A673 (cell line): ENCODE measurements around the gene ATF7IP2.

Source experiments
- EZH2 ChIP-seq: fragments of 200-600 bp; sonication (generic); IDR thresholded peaks from 2 replicates; pipeline ENCODE4 v1.6.1; 2017; ENCODE audit warnings: borderline replicate concordance, low read depth, mild to moderate bottlenecking, mixed read lengths, antibody characterized with exemption, low read length; ENCODE audit not compliant: poor library complexity, severe bottlenecking
- TF ChIP-seq, protein P1 (sequence below): fragments of 300-800, 200-600 bp; sonication (generic); conservative IDR thresholded peaks from 2 replicates; pipeline ENCODE4 v1.5.1; 2017; ENCODE audit warnings: low read depth, mild to moderate bottlenecking, antibody characterized with exemption, low read length, moderate library complexity, mixed read lengths

DNA sequence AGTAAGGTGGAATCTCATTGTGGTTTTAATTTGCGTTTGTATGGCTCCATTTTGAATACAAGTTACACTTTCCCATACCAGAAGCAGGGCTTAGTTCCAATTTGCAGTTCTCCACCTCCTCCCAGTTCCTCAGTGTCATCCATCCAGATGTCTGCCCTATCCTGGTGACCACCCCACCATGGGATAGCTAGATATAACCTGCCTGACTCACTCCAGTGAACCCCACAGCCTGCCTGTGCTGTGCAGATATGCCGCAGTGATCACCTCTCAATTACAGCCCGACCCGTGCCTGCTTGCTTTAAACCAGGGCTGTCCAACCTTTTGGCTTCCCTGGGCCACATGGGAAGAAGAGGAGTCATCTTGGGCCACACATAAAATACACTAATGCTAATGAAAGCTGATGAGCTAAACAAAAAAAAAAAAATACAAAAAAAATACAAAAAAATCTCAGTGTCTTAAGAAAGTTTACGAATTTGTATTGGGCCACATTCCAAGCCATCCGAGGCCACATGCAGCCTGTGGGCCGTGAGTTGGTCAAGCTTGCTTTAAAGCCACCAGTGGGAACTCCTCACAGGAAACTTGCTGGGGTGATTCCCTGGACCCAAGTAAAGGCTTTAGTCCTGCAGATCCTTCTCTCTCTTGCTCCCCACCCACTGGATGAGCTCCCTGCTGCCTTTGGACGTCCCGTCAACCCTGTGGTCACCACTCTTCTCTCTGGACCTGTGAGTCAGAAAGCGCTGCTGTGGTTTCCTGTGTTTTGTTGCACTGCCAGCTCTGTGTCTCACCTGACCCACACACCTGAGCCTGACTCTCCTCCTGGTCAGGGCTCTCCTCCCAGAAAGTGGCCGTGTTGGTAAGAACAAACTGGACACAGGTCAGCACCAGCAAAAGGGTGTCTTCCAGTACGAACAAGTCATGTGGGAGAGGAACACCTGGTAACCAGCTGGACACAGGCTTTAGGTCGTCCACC lies 111.6 kb downstream of the ATF7IP2 start:
- TF ChIP-seq, protein P1, sequence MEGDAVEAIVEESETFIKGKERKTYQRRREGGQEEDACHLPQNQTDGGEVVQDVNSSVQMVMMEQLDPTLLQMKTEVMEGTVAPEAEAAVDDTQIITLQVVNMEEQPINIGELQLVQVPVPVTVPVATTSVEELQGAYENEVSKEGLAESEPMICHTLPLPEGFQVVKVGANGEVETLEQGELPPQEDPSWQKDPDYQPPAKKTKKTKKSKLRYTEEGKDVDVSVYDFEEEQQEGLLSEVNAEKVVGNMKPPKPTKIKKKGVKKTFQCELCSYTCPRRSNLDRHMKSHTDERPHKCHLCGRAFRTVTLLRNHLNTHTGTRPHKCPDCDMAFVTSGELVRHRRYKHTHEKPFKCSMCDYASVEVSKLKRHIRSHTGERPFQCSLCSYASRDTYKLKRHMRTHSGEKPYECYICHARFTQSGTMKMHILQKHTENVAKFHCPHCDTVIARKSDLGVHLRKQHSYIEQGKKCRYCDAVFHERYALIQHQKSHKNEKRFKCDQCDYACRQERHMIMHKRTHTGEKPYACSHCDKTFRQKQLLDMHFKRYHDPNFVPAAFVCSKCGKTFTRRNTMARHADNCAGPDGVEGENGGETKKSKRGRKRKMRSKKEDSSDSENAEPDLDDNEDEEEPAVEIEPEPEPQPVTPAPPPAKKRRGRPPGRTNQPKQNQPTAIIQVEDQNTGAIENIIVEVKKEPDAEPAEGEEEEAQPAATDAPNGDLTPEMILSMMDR = no peak
- no peak for TF ChIP-seq EZH2
